BLaER1 treated with 17β-estradiol and CSF1 and Interleukin-3, amounts not matched to agents 10 nM and 100 nM (cell line): ENCODE results near the gene CHAF1A.

Experiments
- H3K27ac ChIP-seq, 11 experiments: shearing (Covaris generic); formaldehyde crosslinking; 2 replicates each; pipeline ENCODE4 v1.8.1; 2022
- H3K27me3 ChIP-seq, 11 experiments: shearing (Covaris generic); formaldehyde crosslinking; 2 replicates each; pipeline ENCODE4 v1.8.1; 2022
- H3K36me3 ChIP-seq, 11 experiments: shearing (Covaris generic); formaldehyde crosslinking; 2 replicates each; pipeline ENCODE4 v1.8.1; 2022
- H3K4me1 ChIP-seq, 10 experiments: shearing (Covaris generic); formaldehyde crosslinking; 2 replicates each; pipeline ENCODE4 v1.8.1; 2022
- H3K4me2 ChIP-seq, 11 experiments: shearing (Covaris generic); formaldehyde crosslinking; 2 replicates each; pipeline ENCODE4 v1.8.1; 2022
- H3K4me3 ChIP-seq, 10 experiments: shearing (Covaris generic); formaldehyde crosslinking; 2 replicates each; pipeline ENCODE4 v1.8.1; 2022
- H3K9ac ChIP-seq, 11 experiments: shearing (Covaris generic); formaldehyde crosslinking; 2 replicates each; pipeline ENCODE4 v1.8.1; 2022
- H3K9me3 ChIP-seq, 11 experiments: shearing (Covaris generic); formaldehyde crosslinking; replicated peaks in 1 of 11; 2 replicates each; pipeline ENCODE4 v1.8.1; 2022
- H4K20me1 ChIP-seq, 11 experiments: shearing (Covaris generic); formaldehyde crosslinking; 2 replicates each; pipeline ENCODE4 v1.8.1; 2022
- Cebpa-rat ChIP-seq, 11 experiments: shearing (Covaris generic); IDR thresholded peaks; 2 replicates each; pipeline ENCODE4 v1.8.1; 2022

Gene CHAF1A

DNA sequence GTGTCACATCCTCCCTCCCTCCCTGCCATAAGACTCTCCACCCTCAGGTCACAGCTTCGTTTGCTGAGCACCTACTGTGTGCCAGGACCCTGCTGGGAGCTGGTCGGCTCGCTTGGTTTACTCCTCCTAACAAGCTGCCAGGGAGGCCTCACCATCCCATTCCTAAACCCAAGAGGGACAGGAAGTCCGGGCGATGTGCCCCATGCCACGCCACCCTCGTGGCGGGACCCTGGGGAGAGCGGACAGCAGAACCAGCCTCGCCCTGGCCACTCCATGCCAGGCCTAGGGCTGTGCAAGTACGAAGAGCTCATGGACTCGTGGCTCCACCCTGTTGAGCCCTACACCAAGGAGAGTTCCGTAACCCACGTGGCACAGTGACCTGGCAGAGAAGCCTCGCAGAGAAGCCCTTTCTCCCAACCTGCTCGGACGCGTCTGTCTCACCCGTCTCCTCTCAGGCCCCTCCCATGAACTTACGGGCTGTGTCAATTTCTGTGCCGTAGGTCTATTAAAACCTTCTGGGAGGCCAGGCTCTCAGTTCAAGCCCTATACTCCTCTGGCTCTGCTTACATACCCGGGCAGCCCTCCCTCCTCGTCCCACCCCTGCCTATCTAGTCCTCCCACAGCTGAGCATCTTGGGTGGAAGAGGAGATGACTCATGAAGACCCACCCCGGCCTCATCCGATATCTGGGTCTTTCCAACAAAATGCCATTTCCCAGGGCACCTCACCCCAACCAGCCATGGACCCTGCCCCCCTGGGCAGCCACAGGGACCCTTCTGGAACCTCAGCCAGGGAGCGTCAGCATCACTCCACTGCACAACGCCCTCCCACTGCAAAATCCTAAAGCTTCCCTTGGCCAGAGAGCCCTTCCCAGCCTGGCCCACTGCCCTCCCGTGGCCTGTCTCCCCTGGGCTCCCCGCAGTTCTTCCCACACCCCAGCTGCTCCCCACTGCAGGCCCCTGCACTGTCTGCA is 52.6 kb downstream of the CHAF1A start:
- Histone ChIP-seq H3K27me3 (no peaks in the 10 kb centered on the region), H3K4me3 (peak overlapping the region in 6 of 10 experiments; percentile 60 to 82 (median 74); a peak in 9 of 20 replicates), H3K27ac (peak overlapping the region in 5 of 11 experiments; percentile 17 to 78 (median 71); a peak in 7 of 22 replicates), H3K4me2 (peak overlapping the region; percentile 90 to 100 (median 99)), H3K9me3 (no peaks in the 10 kb centered on the region), H3K36me3 (peaks cover 24 to 51% (median 32%) of the 10 kb centered on the region in 11 experiments), H3K9ac (peak overlapping the region; percentile 73 to 84 (median 80); a peak in 20 of 22 replicates), H3K4me1 (peaks cover 48 to 60% (median 55%) of the 10 kb centered on the region in 10 experiments), H4K20me1 (peaks cover 50 to 70% (median 62%) of the 10 kb centered on the region in 11 experiments)
- TF ChIP-seq Cebpa-rat (IDR thresholded peaks at IDR 0.05), result no peak

DNA sequence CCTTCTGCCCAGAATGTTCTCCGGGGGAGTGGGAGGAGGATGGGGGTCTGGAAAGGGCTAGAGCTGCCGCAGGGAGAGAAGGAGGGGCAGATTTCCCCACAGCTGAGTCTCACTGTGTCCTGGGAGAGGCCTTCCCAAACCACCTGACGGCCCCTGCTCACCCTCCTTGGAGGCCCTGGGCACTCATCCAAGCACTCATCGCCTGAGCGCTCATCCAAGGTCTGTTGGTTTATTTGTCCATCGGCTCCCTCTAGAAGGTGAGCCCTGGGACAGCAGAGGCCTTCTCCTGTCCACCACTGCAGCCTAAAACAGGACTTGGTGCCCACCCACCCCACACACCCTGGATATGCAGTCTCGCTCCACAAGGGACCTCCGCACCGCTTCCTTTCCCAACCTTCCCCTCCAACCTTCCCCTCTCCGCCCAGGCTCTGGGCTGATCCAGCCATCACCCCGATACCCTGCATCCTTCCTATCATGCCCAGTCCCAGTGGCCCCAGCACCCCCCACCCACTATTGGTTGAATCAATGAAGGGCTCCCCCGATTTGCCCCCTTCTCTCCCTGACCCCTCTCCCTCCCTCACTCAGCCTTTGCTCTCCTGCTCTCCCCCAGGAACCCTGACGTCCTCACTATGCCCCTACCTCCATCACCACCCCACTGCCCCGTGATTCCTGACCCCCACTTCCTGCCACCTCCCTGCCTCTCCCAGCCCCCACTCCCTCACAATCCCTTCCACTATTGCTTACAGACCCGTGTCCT is 53.5 kb downstream of the CHAF1A start:
- Histone ChIP-seq H4K20me1 (peaks cover 50 to 61% (median 60%) of the 10 kb centered on the region in 11 experiments), H3K27ac (peak overlapping the region in 9 of 11 experiments; percentile 58 to 78 (median 71); a peak in 18 of 22 replicates), H3K4me3 (peak overlapping the region; percentile 60 to 82 (median 72)), H3K4me2 (peak overlapping the region; percentile 90 to 100 (median 99)), H3K9ac (peak overlapping the region; percentile 73 to 84 (median 80)), H3K36me3 (peaks cover 16 to 42% (median 24%) of the 10 kb centered on the region in 11 experiments), H3K27me3 (no peaks in the 10 kb centered on the region), H3K9me3 (no peaks in the 10 kb centered on the region), H3K4me1 (peaks cover 48 to 57% (median 55%) of the 10 kb centered on the region in 10 experiments)
- no peak for TF ChIP-seq Cebpa-rat (IDR thresholded peaks at IDR 0.05)

DNA sequence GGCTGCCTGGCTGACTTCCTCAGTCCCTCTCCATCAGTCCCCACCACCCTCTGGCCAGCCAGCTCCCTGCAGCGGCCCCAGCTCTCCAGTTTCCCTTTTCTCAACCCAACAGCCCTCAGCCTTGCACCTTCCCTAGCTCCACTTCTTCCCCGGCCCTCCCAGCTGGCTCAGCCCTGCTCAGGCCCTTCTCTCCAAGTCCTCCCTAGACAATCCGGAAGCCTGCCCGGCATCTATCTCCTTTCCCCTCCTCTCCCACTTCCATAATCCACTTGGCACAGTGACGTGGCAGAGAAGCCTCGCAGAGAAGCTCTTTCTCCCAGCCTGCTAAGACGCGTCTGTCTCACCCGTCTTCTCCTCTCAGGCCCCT is 54.0 kb downstream of the CHAF1A start:
- Histone ChIP-seq H3K36me3 (peaks cover 11 to 37% (median 18%) of the 10 kb centered on the region in 11 experiments; a peak in 21 of 22 replicates), H3K4me3 (peak overlapping the region; percentile 60 to 82 (median 72)), H3K27me3 (no peaks in the 10 kb centered on the region), H3K27ac (peak overlapping the region; percentile 14 to 78 (median 70); a peak in 20 of 22 replicates), H3K9me3 (no peaks in the 10 kb centered on the region), H4K20me1 (peaks cover 50 to 56% (median 54%) of the 10 kb centered on the region in 11 experiments), H3K9ac (peak overlapping the region; percentile 73 to 84 (median 80)), H3K4me2 (peak overlapping the region; percentile 90 to 100 (median 99)), H3K4me1 (peaks cover 48 to 57% (median 55%) of the 10 kb centered on the region in 10 experiments)
- TF ChIP-seq Cebpa-rat (IDR thresholded peaks at IDR 0.05), result no peak

DNA sequence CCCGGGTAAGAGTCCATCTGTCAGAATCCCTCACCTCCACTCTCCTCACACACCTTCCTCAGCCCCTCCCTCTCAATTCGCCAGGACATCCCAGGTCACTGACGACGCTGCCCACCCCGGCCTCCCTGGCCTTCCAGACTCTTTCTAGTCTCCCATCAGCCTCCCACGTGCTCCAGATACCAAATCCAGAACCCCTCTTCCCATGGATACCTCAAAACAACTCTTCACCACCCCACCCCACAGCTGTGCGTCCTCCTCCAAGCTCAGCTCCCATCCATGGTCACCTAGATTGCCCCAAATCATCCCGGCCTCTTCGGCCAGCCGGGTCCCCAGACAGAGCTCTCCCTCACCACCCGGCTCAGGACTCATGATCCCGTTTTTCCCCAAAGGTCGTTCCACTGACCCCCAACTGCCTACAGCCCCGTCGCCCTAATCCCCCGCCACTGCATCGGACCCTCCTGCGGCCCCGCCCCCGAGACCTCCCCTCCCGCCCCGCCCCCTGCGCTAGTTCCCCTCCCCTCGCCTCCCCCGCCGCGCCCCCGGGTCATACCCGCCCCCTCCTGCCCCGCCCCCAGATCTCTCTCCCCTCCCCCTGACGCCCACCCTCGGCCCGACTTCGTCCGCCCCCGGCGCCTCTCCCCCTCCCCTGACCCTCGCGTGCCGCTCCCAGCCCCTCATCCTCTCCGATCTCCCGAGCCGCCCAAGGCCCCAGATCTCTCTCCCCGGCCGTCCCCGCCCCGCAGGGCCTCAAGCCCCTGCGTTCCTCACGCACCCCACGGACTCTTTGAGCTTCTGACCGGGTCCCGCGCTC is 54.6 kb downstream of the CHAF1A start:
- Histone ChIP-seq H4K20me1 (peaks cover 49 to 50% (median 50%) of the 10 kb centered on the region in 11 experiments), H3K4me2 (peak overlapping the region; percentile 90 to 100 (median 99)), H3K36me3 (peaks cover 5 to 31% (median 12%) of the 10 kb centered on the region in 11 experiments; a peak in 21 of 22 replicates), H3K27me3 (no peaks in the 10 kb centered on the region), H3K4me1 (peaks cover 47 to 56% (median 54%) of the 10 kb centered on the region in 10 experiments), H3K9me3 (no peaks in the 10 kb centered on the region), H3K9ac (peak overlapping the region; percentile 73 to 84 (median 80)), H3K4me3 (peak overlapping the region; percentile 60 to 82 (median 72)), H3K27ac (peak overlapping the region; percentile 44 to 84 (median 74); a peak in 21 of 22 replicates)
- TF ChIP-seq Cebpa-rat (IDR thresholded peaks at IDR 0.05), result no peak

- Histone ChIP-seq H3K36me3 (peaks cover 0 to 23% (median 5%) of the 10 kb centered on the region in 11 experiments; a peak in 15 of 22 replicates), H4K20me1 (peaks cover 41 to 43% (median 42%) of the 10 kb centered on the region in 11 experiments), H3K27me3 (no peaks in the 10 kb centered on the region), H3K4me2 (peak within 1 kb of the TSS; percentile 90 to 100 (median 99)), H3K9ac (peak within 1 kb of the TSS; percentile 73 to 84 (median 80)), H3K4me1 (peaks cover 40 to 49% (median 46%) of the 10 kb centered on the region in 10 experiments), H3K27ac (peak within 1 kb of the TSS; percentile 44 to 84 (median 75); a peak in 21 of 22 replicates), H3K4me3 (peak within 1 kb of the TSS; percentile 60 to 82 (median 72)), H3K9me3 (no peaks in the 10 kb centered on the region)
- TF ChIP-seq Cebpa-rat (IDR thresholded peaks at IDR 0.05), result no peak
These were observed 55.4 kb downstream of the CHAF1A start, which contains the start of gene UBXN6 for GRCh38 chr19:4457654-4458395. TSS of gene UBXN6 (minus strand) at chr19:4457794. CDS start at chr19:4457697, 97 bp downstream.

DNA sequence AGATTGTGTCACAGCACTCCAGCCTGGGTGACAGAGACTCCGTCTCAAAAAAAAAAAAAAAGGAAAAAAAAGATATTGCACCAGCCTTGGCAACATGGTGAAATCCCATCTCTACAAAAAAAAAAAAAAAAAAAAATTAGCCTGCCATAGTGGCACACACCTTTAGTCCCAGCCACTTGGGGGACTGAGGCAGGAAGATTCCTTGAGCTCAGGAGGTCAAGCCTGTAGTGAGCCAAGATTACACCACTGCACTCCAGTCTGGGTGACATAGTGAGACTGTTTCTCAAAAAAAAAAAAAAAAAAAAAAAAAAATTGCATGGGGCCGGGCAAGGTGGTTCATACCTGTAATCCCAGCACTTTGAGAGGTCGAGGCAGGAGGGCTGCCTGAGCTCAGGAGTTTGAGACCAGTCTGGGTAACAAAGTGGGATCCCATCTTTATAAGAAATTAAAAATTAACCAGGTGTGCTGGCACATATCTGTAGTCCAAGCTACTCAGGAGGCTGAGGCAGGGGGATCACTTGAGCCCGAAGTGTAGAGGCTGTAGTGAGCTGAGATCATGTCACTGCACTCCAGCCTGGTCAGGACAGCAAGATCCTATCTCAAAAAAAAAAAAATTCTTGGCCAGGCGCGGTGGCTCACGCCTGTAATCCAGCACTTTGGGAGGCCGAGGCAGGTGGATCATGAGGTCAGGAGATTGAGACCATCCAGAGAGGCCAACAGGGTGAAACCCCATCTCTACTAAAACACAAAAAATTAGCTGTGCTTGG is 62.6 kb downstream of the CHAF1A start:
- no peak for TF ChIP-seq Cebpa-rat (IDR thresholded peaks at IDR 0.05)
- Histone ChIP-seq H3K4me1 (peaks cover 0 to 4% (median under 1%) of the 10 kb centered on the region in 10 experiments; a peak in 11 of 20 replicates), H3K9ac (no peak overlapping the region), H3K4me3 (no peak overlapping the region), H3K4me2 (no peak overlapping the region), H3K27ac (no peak overlapping the region), H4K20me1 (no peaks in the 10 kb centered on the region), H3K9me3 (no peaks in the 10 kb centered on the region), H3K36me3 (no peaks in the 10 kb centered on the region), H3K27me3 (no peaks in the 10 kb centered on the region)

DNA sequence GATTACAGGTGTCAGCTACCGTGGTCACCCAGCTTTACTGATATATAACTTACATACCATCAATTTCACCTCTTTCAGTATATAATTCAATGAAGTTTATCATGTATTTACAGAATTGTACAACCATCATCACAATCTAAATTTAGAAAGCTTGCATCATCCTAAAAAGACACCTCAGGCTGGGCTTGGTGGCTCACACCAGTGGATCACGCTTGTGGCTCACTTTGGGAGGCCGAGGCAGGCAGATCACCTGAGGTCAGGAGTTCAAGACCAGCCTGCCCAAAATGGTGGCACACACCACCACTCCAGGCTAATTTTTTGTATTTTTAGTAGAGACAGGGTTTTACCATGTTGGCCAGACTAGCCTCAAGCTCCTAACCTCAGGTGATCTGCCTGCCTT is 65.4 kb downstream of the CHAF1A start:
- Histone ChIP-seq H3K9ac (no peak overlapping the region), H4K20me1 (peaks cover 0 to 4% (median 3%) of the 10 kb centered on the region in 11 experiments; a peak in 6 of 22 replicates), H3K36me3 (no peaks in the 10 kb centered on the region), H3K27me3 (no peaks in the 10 kb centered on the region), H3K4me1 (peaks cover under 1 to 14% (median 12%) of the 10 kb centered on the region in 10 experiments; a peak in 17 of 20 replicates), H3K4me3 (no peak overlapping the region), H3K9me3 (no peaks in the 10 kb centered on the region), H3K4me2 (no peak overlapping the region), H3K27ac (no peak overlapping the region)
- TF ChIP-seq Cebpa-rat (IDR thresholded peaks at IDR 0.05), result no peak
